Stomach (tissue), 9 donors: Measurements from ENCODE around the gene IL21R. TPM values are rescaled to one million over a fixed set of nuclear protein-coding genes. Genes with fewer than 3 reads are reported as not detected.

Experiments
- DNase-seq, 2 donors: peaks; one replicate each; pipeline versions ENCODE4 v3.0.0 to v3.0.0-alpha.2; 2013 to 2019
- H3K27ac ChIP-seq, 5 donors: fragments of 200-600 bp in 4 of 5; sonication (generic) in 4 of 5; one replicate each; pipeline ENCODE4 v1.5.1; 2013 to 2019; ENCODE audit warnings: mild to moderate bottlenecking in 1 of 5, moderate library complexity in 1 of 5
- H3K27me3 ChIP-seq, 3 donors: fragments of 200-600 bp; sonication (generic); one replicate each; pipeline ENCODE4 v1.5.1; 2017 to 2019; ENCODE audit warnings: mixed run types in 1 of 3
- H3K36me3 ChIP-seq, 4 donors: fragments of 200-600 bp; sonication (generic); 1 replicate in 3 of 4; 2 replicates in 1 of 4; pipeline ENCODE4 v1.5.1; 2016 to 2019
- H3K4me1 ChIP-seq, 4 donors: fragments of 200-600 bp; sonication (generic); one replicate each; pipeline ENCODE4 v1.5.1; 2016 to 2019
- H3K4me3 ChIP-seq, 4 donors: fragments of 200-600 bp; sonication (generic) in 3 of 4; one replicate each; pipeline ENCODE4 v1.5.1; 2016 to 2019; ENCODE audit warnings: mild to moderate bottlenecking in 1 of 4
- H3K9me3 ChIP-seq, 4 donors: fragments of 200-600 bp; sonication (generic); one replicate each; pipeline ENCODE4 v1.5.1; 2016 to 2019
- EP300 ChIP-seq: sonication (generic); formaldehyde crosslinking; IDR thresholded peaks from one replicate; pipeline ENCODE4 v1.6.1; 2017; ENCODE audit warnings: antibody characterized with exemption
- POLR2A ChIP-seq, 4 donors: fragments of 450-650 bp; IDR thresholded peaks; one replicate each; pipeline ENCODE4 v1.6.1; 2016; ENCODE audit warnings: antibody characterized with exemption in 4 of 4, control low read depth in 2 of 4, mild to moderate bottlenecking in 1 of 4, moderate library complexity in 1 of 4
- POLR2AphosphoS5 ChIP-seq, 3 donors: sonication (generic); formaldehyde crosslinking; IDR thresholded peaks; one replicate each; pipeline ENCODE4 v1.6.1; 2016; ENCODE audit warnings: antibody characterized with exemption in 3 of 3
- WGBS, 5 donors: extraction: QIAGEN DNeasy Blood & Tissue Kit in 3 of 5; methylation state at CpG; one replicate each; pipeline versions ENCODE4 v1.1.5 to v1.1.7; 2013 to 2018; 5-methylcytosine and 5-hydroxymethylcytosine counted together
- intact Hi-C: fragments of 100-400 bp; cut with DNase I; formaldehyde crosslinking; loops from one replicate; pipeline ENCODE4 v1.15.1; 2023; ENCODE audit warnings: low total_unique reads
- polyA plus RNA-seq, 3 donors: library from polyadenylated mRNA; stranded (reverse); fragments of 200-250 nt; gene quantifications; one replicate each; pipeline ENCODE4 v1.2.3, GENCODE V29; 2013
- total RNA-seq, 5 donors: library from RNA; depleted of rRNA; stranded (reverse); fragments of >200 nt; gene quantifications; one replicate each; pipeline versions ENCODE4 v1.1.0 to v1.2.3, GENCODE V29; 2014 to 2016
- TF ChIP-seq, protein P1 (sequence below), 7 experiments: fragments of 450-650 bp in 4 of 7; fragments of 200-600 bp in 3 of 7; sonication (generic) in 3 of 7; IDR thresholded peaks; one replicate each; pipeline ENCODE4 v1.5.1; 2016 to 2019; ENCODE audit warnings: antibody characterized with exemption in 7 of 7, control low read depth in 2 of 7, mild to moderate bottlenecking in 1 of 7
- donor health status: healthy with polysubstance abuse.
- donor health status: Bipolar disorder and iron deficiency.
- donor health status: healthy.

The IL21R gene
- total and polyA plus RNA-seq, 8 donors: 0.14 to 0.73 (median 0.38) TPM; not detected in 4

DNA sequence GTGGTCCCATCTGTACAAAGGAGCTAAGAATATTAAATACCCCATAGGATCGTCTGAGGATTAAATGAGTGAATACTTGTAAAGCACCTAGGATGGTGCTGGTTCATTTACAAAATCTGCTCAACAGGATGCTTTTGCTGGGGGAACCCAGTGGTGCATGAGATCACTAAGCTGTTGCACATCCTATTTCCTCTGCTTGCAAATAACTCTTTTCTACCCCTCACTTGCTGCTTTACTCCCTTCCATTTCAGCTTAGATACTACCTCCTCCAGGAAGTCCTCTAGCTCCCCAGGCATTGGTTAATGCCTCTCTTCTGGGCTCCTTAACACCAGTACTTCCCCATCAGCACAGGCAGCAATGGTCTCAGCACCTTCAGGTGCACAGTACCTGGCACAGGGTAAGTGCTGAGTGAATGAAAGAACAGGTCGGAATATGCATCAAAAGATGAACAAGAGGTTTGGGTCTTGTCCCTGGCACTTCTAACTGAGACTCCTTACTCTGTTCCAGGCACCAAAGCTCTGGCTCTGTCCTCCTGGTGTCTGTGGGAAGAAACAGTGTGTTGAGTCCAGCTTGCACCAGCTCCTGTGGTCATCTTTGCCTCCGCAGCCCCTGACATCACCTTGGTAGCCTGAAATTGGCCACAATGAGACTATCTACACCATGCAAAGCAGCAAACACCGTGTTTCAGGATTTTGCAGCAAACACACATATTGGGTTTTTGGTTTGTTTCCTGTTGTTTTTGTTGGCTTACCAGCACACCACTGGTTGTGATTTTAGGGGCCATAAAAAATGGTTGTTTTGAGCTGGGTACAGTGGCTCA lies 24.1 kb upstream of the IL21R start:
- intact Hi-C loops: loop anchor here (10.0 kb wide), 2 partner anchors 77 to 203 kb away; no protein-coding TSS in a partner anchor
- H3K36me3 ChIP-seq: no peaks in the 10 kb centered on the region
- 57 to 68% (median 63%) methylated on average over 4 of the region's 4 CpGs for WGBS, 5 donors
- no peak overlapping the region for H3K27ac ChIP-seq
- no peaks in the 10 kb centered on the region for H3K27me3 ChIP-seq
- TF ChIP-seq POLR2A (IDR thresholded peaks at IDR 0.05) (no peak), EP300 (no peak), POLR2AphosphoS5 (IDR thresholded peaks at IDR 0.05) (no peak)
- TF ChIP-seq, protein P1, sequence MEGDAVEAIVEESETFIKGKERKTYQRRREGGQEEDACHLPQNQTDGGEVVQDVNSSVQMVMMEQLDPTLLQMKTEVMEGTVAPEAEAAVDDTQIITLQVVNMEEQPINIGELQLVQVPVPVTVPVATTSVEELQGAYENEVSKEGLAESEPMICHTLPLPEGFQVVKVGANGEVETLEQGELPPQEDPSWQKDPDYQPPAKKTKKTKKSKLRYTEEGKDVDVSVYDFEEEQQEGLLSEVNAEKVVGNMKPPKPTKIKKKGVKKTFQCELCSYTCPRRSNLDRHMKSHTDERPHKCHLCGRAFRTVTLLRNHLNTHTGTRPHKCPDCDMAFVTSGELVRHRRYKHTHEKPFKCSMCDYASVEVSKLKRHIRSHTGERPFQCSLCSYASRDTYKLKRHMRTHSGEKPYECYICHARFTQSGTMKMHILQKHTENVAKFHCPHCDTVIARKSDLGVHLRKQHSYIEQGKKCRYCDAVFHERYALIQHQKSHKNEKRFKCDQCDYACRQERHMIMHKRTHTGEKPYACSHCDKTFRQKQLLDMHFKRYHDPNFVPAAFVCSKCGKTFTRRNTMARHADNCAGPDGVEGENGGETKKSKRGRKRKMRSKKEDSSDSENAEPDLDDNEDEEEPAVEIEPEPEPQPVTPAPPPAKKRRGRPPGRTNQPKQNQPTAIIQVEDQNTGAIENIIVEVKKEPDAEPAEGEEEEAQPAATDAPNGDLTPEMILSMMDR (IDR thresholded peaks at IDR 0.05): no peak
- no peak overlapping the region for H3K4me3 ChIP-seq
- H3K4me1 ChIP-seq: peaks cover 0 to 8% (median 4%) of the 10 kb centered on the region in 4 donors
- no peaks in the 10 kb centered on the region for H3K9me3 ChIP-seq
- DNase-seq: no peak

DNA sequence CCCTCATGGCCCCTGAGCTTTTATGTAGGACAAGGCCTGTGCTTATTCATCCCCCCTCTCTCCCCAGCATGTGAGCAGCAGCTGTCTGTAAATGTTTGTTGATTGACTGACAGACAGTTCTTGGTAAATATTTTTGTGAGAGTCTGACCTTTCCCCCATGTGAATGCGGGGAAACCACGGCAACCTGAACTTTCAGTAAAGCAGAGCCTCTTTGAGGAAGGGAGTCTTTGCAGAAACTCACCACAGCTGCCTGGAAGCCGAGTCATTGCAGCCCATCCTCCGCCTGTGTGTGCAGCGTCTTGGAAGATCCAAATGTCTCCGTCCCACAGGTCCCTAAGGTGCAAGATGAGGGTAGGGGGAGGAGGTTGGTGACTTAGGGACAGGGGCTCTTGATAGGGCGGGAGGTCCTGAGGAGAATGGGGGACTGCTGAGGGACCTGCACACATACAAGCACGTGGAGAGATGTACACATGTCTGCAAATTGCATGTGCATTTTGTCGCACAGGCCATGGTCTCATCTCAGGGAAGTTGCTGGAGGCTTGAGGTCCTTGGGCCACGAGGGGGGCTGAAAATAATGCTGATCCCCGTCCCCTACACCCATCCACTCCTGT lies 23.0 kb upstream of the IL21R start:
- DNase-seq: no peak
- H3K4me3 ChIP-seq: no peak overlapping the region
- peaks cover 0 to 7% (median 5%) of the 10 kb centered on the region in 4 donors for H3K9me3 ChIP-seq
- WGBS, 5 donors: 45 to 65% (median 58%) methylated on average over 11 of the region's 11 CpGs
- no peak overlapping the region for H3K27ac ChIP-seq
- intact Hi-C loops: loop anchor here (10.0 kb wide), 2 partner anchors 76 to 204 kb away; no protein-coding TSS in a partner anchor
- H3K27me3 ChIP-seq: no peaks in the 10 kb centered on the region
- H3K36me3 ChIP-seq: no peaks in the 10 kb centered on the region
- peaks cover 0 to 8% (median 4%) of the 10 kb centered on the region in 4 donors for H3K4me1 ChIP-seq
- TF ChIP-seq POLR2AphosphoS5 (IDR thresholded peaks at IDR 0.05) (no peak), EP300 (no peak), POLR2A (IDR thresholded peaks at IDR 0.05) (no peak)
- TF ChIP-seq, protein P1 (IDR thresholded peaks at IDR 0.05): no peak

DNA sequence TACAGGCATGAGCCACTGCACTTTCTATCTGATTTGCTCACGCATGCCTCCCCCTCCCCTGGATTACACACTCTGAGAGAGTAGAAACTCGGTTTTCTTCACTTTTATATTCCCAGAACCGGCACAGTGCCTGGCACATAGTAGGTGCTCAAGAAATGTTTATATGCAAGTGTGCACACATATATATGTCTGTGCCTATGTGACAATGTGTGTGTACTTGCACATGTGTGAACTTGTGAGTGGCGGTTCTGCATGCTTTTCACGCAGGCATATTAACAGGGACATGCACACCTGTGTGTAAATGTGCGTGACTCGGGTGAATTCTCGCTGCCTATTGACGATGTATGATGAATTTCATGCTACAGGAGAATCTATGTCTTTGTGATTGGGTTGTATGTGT lies 22.1 kb upstream of the IL21R start:
- H3K4me3 ChIP-seq: no peak overlapping the region
- no peak overlapping the region for H3K27ac ChIP-seq
- 87 to 96% (median 94%) methylated on average over 9 of the region's 9 CpGs for WGBS, 5 donors
- TF ChIP-seq POLR2AphosphoS5 (IDR thresholded peaks at IDR 0.05) (no peak), EP300 (no peak)
- H3K27me3 ChIP-seq: no peaks in the 10 kb centered on the region
- DNase-seq: no peak
- intact Hi-C loops: loop anchor here (10.0 kb wide), 2 partner anchors 75 to 205 kb away; no protein-coding TSS in a partner anchor
- H3K36me3 ChIP-seq: no peaks in the 10 kb centered on the region
- peaks cover 0 to 4% (median 1%) of the 10 kb centered on the region in 4 donors for H3K4me1 ChIP-seq
- H3K9me3 ChIP-seq: peaks cover 0 to 16% (median 11%) of the 10 kb centered on the region in 4 donors

DNA sequence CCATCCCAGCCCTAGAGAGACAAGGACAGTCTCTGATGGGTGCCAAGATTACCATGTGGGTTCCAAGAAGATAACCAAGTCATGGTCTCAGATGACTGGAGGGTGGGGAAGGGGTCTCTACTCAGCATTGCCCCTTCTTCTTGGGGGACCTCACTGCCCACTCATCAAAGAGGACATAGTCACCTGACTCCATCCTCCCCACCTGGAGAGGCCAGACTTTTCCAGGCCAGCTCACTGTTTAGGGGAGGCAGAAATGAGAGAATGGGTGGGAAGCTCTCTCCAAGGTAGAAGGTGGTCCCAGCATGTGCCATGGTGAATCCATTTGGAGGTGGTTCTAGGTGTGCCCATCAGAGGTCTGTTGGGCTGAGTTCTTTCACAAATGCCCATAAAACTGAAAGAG lies 20.7 kb upstream of the IL21R start:
- Histone ChIP-seq H3K9me3 (peaks cover 0 to 18% (median 11%) of the 10 kb centered on the region in 4 donors), H3K4me3 (no peak overlapping the region), H3K4me1 (no peaks in the 10 kb centered on the region), H3K27me3 (no peaks in the 10 kb centered on the region), H3K36me3 (no peaks in the 10 kb centered on the region), H3K27ac (no peak overlapping the region)
- intact Hi-C loops: no loop called here
- DNase-seq: no peak
- TF ChIP-seq POLR2AphosphoS5 (IDR thresholded peaks at IDR 0.05) (no peak), EP300 (no peak), POLR2A (IDR thresholded peaks at IDR 0.05) (no peak)
- TF ChIP-seq, protein P1 (IDR thresholded peaks at IDR 0.05): no peak
